Endothelial cell of umbilical vein (primary cell): Measurements from ENCODE around the gene CDC34. TPM values are rescaled to one million over a fixed set of nuclear protein-coding genes. Genes with fewer than 3 reads are reported as not detected.

Experiments
- BruUV-seq: library from RNA; stranded (reverse); fragments of 400-500 nt; replicated peaks from 2 replicates; lab custom pipeline; 2021; lab: Mats Ljungman, UMichigan
- CTCF ChIA-PET: fragments of 300-600, 350-600 bp; sonication (Branson Sonifier 250); formaldehyde crosslinking; loops from one replicate; lab custom pipeline; 2021; ENCODE audit warnings: antibody characterized with exemption, inconsistent platforms; lab: Charles Lee
- POLR2A ChIA-PET: fragments of 300-600, 350-600 bp; sonication (Branson Sonifier 250); formaldehyde crosslinking; loops from one replicate; lab custom pipeline; 2021; ENCODE audit warnings: antibody characterized with exemption, inconsistent platforms; lab: Charles Lee
- DNase-seq: peaks from one replicate; pipeline ENCODE4 v3.0.0-alpha.2; 2011; ENCODE audit warnings: low read depth, low spot score
- FAIRE-seq: peaks from 2 replicates; lab custom pipeline; 2011; peaks lifted over from hg19 to GRCh38; lab: Jason Lieb, UNC
- H2AFZ ChIP-seq: 2 replicates; pipeline ENCODE4 v1.6.0; 2012; ENCODE audit warnings: low read depth, low read length, control low read depth, inconsistent platforms
- H3K27ac ChIP-seq: 2 replicates; pipeline ENCODE4 v1.5.1; 2011; ENCODE audit warnings: low read depth, mild to moderate bottlenecking, control low read depth, low read length, moderate library complexity; ENCODE audit not compliant: insufficient read depth
- H3K27me3 ChIP-seq, 2 experiments: 2 replicates each; pipeline versions ENCODE4 v1.6.0 to v1.6.1; 2011; ENCODE audit warnings: low read length in 2 of 2, mixed read lengths in 1 of 2; ENCODE audit not compliant: control insufficient read depth in 2 of 2, insufficient read depth in 2 of 2
- H3K36me3 ChIP-seq, 2 experiments: 2 replicates in 1 of 2; 3 replicates in 1 of 2; pipeline ENCODE4 v1.5.1; 2011; ENCODE audit warnings: low read length in 2 of 2, mild to moderate bottlenecking in 1 of 2, moderate library complexity in 1 of 2; ENCODE audit not compliant: control insufficient read depth in 2 of 2, insufficient read depth in 2 of 2; ENCODE audit errors: extremely low read depth in 1 of 2
- H3K4me1 ChIP-seq: 3 replicates; pipeline ENCODE4 v1.5.1; 2011; ENCODE audit warnings: mild to moderate bottlenecking, low read length; ENCODE audit not compliant: control insufficient read depth, insufficient read depth; ENCODE audit errors: extremely low read depth
- H3K4me2 ChIP-seq: 2 replicates; pipeline ENCODE4 v1.6.1; 2011; ENCODE audit warnings: low read length, control low read depth, mixed read lengths; ENCODE audit not compliant: insufficient read depth
- H3K4me3 ChIP-seq, 3 experiments: fragments of 200-600 bp in 1 of 3; sonication (generic), shearing (Covaris generic) in 1 of 3; replicated peaks in 1 of 3; 2 replicates each; pipeline ENCODE4 v1.5.1; 2011 to 2016; ENCODE audit warnings: control low read depth in 3 of 3, low read length in 3 of 3, mild to moderate bottlenecking in 2 of 3, inconsistent platforms in 1 of 3, low read depth in 1 of 3, moderate library complexity in 1 of 3; ENCODE audit not compliant: insufficient read depth in 1 of 3
- H3K79me2 ChIP-seq: 2 replicates; pipeline ENCODE4 v1.6.0; 2012; ENCODE audit warnings: low read length, inconsistent platforms; ENCODE audit not compliant: control insufficient read depth, insufficient read depth
- H3K9ac ChIP-seq: replicated peaks from 2 replicates; pipeline ENCODE3; 2011; ENCODE audit warnings: low read length, control low read depth; ENCODE audit not compliant: insufficient read depth; ENCODE audit errors: extremely low read depth
- H3K9me1 ChIP-seq: replicated peaks from 3 replicates; pipeline ENCODE4 v1.6.0; 2011; ENCODE audit warnings: mild to moderate bottlenecking, low read length; ENCODE audit not compliant: control insufficient read depth, insufficient read depth; ENCODE audit errors: extremely low read depth
- H3K9me3 ChIP-seq: replicated peaks from 2 replicates; pipeline ENCODE4 v1.5.1; 2012; ENCODE audit warnings: low read length, inconsistent platforms; ENCODE audit not compliant: control insufficient read depth, insufficient read depth
- H4K20me1 ChIP-seq: replicated peaks from 2 replicates; pipeline ENCODE3; 2011; ENCODE audit warnings: mild to moderate bottlenecking, low read length; ENCODE audit not compliant: control insufficient read depth, insufficient read depth; ENCODE audit errors: extremely low read depth
- CTCF ChIP-seq, 2 donors: IDR thresholded peaks; 1 replicate in 1 of 2; 2 replicates in 1 of 2; pipeline ENCODE4 v1.5.1; 2011; ENCODE audit warnings: low read length in 2 of 2, mild to moderate bottlenecking in 2 of 2, moderate library complexity in 2 of 2, control low read depth in 1 of 2, inconsistent platforms in 1 of 2, low read depth in 1 of 2; ENCODE audit not compliant: insufficient read depth in 1 of 2; ENCODE audit errors: extremely low read depth in 1 of 2
- EZH2 ChIP-seq: IDR thresholded peaks from 2 replicates; pipeline ENCODE4 v1.6.1; 2012; ENCODE audit warnings: borderline replicate concordance, low read depth, mild to moderate bottlenecking, moderate library complexity, low read length, inconsistent platforms; ENCODE audit not compliant: severe bottlenecking
- FOS ChIP-seq: IDR thresholded peaks from 2 replicates; pipeline ENCODE4 v1.6.1; 2011; ENCODE audit warnings: mild to moderate bottlenecking, low read length, moderate library complexity, borderline replicate concordance; ENCODE audit not compliant: insufficient read depth
- GATA2 ChIP-seq: IDR thresholded peaks from 2 replicates; pipeline ENCODE4 v1.7.0; 2011; ENCODE audit warnings: low read depth, mild to moderate bottlenecking, moderate library complexity, mixed read lengths, low read length; ENCODE audit not compliant: insufficient read length, insufficient read depth
- JUN ChIP-seq: IDR thresholded peaks from 2 replicates; pipeline ENCODE4 v1.6.1; 2011; ENCODE audit warnings: borderline replicate concordance, low read depth; ENCODE audit not compliant: insufficient read length, insufficient read depth
- MAX ChIP-seq: IDR thresholded peaks from 2 replicates; pipeline ENCODE4 v1.6.1; 2011; ENCODE audit not compliant: insufficient read depth, insufficient read length
- MYC ChIP-seq: IDR thresholded peaks from one replicate; pipeline ENCODE4 v1.6.1; 2011; ENCODE audit warnings: mild to moderate bottlenecking, low read depth, low read length
- POLR2A ChIP-seq: IDR thresholded peaks from 2 replicates; pipeline ENCODE4 v1.6.1; 2012; ENCODE audit warnings: low read depth, mild to moderate bottlenecking, control low read depth, low read length
- POLR2AphosphoS5 ChIP-seq: IDR thresholded peaks from 2 replicates; pipeline ENCODE4 v1.6.1; 2012; ENCODE audit warnings: low read depth, mild to moderate bottlenecking, control low read depth, low read length, moderate library complexity; ENCODE audit not compliant: insufficient read depth
- dilution Hi-C: fragments of 300-500 bp; cut with MboI; formaldehyde crosslinking; loops from one replicate; pipeline ENCODE4 v1.15.0; 2019; ENCODE audit warnings: low sequenced_read_pairs; ENCODE audit not compliant: extremely low pct_ligation_motif_present
- intact Hi-C: fragments of 100-400 bp; cut with micrococcal nuclease; formaldehyde crosslinking; loops from one replicate; pipeline ENCODE4 v1.10.0; 2022
- polyA plus RNA-seq, 4 experiments: library from polyadenylated mRNA; depleted of rRNA in 3 of 4; stranded (reverse) in 3 of 4; unstranded in 1 of 4; fragments of >200 nt; gene quantifications; 2 replicates each; pipeline versions ENCODE4 v1.2.1 to v1.2.3, GENCODE V29; 2011 to 2012; ENCODE audit warnings: missing spikeins in 1 of 4
- total RNA-seq: library from RNA; stranded (reverse); gene quantifications from 2 replicates; pipeline ENCODE4 v1.2.3, GENCODE V29; 2021

The CDC34 gene
- total and polyA plus RNA-seq, 2 donors (not counting 3 experiments of a cell fraction or from before 2014, with no cell fraction given), result 90.4 to 92.9 TPM

GRCh38 chr19:579111-579841 is 47.7 kb downstream of the CDC34 start:
- Histone ChIP-seq H3K9ac (no peak overlapping the region), H3K27me3 (no peaks in the 10 kb centered on the region), H3K36me3 (peaks cover 5 to 33% of the 10 kb centered on the region in 2 experiments), H3K9me1 (no peaks in the 10 kb centered on the region), H3K79me2 (peaks cover 59% of the 10 kb centered on the region), H3K4me1 (peaks cover 15% of the 10 kb centered on the region), H3K4me2 (no peak overlapping the region), H3K9me3 (no peaks in the 10 kb centered on the region), H2AFZ (no peak overlapping the region), H3K4me3 (no peak overlapping the region), H3K27ac (no peak overlapping the region), H4K20me1 (peaks cover 2% of the 10 kb centered on the region)
- ChIA-PET POLR2A (no interaction called here), CTCF (no interaction called here)
- no TSS peak for BruUV-seq
- FAIRE-seq (no peak), DNase-seq (no peak)
- dilution Hi-C loops, result no loop called here
- TF ChIP-seq FOS (no peak), MYC (no peak), POLR2AphosphoS5 (no peak), CTCF (IDR thresholded peaks at IDR 0.05; ENCODE audit: extremely low read depth in 1 of 2, insufficient read depth in 1 of 2, low read depth in 1 of 2, low read length in 2 of 2) (no peak), GATA2 (no peak), JUN (no peak), POLR2A (no peak), MAX (no peak), EZH2 (no peak)
- intact Hi-C loops, result no loop called here
